ENCODE measurements around the gene GALNT16. TPM values are rescaled to one million over a fixed set of nuclear protein-coding genes. Genes with fewer than 3 reads are reported as not detected.
"Not testable (repeated sequence)": the region's sequence is repeated elsewhere in the genome, so short reads cannot be mapped to it uniquely, and the experiment has no call there.

GALNT16 gene
- total RNA-seq, 1 donor from 2014 or later, result 1.1 TPM

DNA sequence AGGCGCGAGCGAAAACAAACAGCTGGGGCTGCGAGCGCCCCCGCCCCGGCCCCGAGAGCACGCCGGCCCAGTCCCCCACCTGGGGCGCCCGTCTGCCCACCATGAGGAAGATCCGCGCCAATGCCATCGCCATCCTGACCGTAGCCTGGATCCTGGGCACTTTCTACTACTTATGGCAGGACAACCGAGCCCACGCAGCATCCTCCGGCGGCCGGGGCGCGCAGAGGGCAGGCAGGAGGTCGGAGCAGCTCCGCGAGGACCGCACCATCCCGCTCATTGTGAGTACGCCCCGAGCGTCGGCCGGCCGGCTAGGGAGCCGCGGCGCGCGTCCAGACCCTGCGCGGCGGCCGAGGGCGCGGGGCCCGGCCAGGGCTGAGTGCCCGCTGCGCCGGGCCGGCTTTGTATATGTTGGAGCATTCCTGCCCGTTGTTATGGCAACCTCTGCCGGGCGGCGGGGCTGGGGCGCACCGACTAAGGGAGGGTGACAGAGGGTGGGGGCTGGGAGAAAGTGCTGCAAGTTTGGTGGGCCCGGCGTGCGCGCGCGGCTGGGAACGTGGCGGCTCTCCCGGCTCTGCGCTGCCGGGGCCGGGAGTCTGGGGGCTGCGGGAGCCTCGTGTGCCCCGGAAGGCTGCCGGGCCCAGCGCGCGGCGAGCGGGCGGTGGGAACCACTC is 367 bp downstream of the GALNT16 start:
- DNase-seq (ENCODE audit: low read depth), result no peak

DNA sequence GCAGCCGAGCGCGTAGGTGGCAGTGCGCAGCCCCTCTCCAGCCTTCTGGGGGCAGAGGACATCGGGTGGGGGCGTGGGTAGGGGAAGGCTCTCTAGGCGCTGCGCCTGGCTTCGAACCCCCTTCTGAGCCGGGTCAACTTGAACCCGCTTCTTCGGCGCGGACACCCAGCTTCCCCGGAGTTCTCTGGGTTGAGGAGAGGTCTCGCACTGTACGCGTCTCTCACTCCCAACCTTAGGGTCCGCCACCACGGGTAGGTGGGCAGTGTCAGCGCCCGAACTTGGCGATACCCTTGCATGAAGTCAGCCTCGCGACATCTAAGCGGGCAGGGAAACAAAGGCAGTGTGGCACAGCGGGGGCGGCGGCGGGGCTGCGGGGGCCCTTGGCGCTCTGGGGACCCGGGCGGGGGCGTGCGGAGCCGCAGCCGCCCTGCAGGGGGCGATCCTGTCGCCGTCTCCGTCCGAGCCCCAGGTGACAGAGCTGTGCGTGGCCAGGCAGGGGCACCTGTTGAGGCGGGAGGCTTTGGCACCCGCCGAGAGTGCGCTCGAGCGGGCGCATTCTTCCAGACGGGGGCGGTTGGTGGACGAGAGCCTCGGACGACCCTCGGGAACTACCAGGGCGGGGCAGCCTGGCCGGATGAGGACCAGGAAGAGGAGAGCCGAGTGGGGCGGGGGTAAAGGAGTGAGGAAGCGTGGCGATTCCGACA is 1.1 kb downstream of the GALNT16 start:
- DNase-seq (ENCODE audit: low read depth), result no peak

DNA sequence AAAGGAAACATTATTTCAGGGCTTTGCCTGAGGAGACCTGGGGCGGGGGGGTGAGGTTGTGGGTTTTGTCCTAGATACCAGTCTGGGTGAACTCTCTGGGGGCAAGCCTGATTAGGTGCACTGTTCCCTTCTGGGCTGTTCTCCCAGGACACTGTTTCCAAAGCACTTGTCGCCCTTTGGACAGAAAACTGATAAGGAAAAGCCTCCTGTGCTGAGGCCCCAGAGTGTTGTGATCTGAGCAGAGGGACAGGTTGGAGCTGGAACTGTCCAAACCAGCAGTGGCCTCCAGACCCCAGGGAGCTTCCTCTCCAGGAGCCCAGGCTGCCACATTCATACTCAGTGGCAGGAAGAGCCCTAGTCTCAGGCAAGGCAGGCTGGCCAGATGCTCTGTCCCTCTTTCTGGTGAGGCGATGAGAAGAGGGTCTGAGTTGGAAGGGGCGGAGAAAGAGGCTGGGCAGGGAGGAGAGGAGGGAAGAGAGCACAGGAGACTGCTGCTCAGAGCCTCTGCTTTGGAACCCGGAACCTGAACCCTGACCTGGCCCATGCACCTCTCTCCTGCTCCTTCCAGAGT is 1.9 kb downstream of the GALNT16 start:
- DNase-seq (ENCODE audit: low read depth), result no peak

DNA sequence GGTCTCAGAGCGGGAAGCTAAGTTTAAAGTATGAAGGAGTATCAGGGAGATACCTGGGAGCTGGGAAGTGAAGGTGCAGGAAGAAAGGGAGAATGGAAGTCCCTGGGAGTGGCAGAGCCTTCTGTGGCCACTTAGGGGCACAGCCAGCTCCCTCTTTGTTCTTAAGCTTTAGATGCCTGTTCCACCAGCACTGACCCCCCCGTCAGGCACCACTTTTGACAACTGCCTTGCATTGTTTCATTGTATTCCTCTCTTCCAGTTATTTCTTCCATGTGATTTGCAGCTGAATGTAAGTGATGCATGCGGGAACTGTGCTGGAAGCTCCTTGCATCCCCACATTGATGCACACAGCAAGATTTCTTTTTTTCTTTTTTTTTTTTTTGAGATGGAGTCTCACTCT is 2.6 kb downstream of the GALNT16 start:
- DNase-seq (ENCODE audit: low read depth), result no peak

DNA sequence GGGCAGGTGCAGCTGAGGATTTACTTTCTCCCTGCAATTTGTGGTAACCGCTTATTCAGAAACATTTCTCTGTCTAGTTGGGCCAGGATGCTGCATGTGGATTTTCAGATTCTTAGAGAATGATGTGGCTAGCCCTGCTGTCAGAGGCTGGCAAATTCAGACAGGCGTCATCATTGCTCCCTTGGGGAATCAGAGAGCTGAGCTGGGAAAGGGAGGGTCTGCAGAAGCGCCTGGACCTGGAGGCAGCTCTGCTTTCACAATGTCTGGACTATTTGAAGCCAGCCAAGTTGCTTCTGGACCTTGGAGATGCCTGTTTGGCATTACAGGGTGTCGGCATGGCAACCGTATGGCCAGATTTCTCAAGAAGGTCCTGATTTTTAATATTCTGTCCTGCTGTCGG is 3.4 kb downstream of the GALNT16 start:
- no peak for DNase-seq (ENCODE audit: low read depth)

DNA sequence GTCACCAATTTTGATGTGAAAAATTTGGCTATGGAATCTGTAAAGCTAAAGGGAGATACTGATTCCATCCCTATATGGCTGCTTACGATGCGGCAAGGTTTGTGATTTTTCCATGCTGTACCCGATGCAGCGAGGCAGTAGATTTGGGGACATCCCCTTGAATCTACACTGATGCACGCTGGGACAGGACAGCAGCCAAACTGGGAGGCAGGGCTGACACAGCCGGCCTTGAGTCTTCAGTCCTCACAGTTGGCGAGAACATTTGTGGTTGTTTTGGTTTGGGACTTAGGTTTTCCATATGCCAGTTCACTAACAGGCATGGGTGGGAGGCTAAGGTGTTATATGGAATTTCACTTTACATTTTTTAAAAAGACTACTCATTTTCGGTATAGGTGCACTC is 3.8 kb downstream of the GALNT16 start:
- DNase-seq (ENCODE audit: low read depth), result no peak

DNA sequence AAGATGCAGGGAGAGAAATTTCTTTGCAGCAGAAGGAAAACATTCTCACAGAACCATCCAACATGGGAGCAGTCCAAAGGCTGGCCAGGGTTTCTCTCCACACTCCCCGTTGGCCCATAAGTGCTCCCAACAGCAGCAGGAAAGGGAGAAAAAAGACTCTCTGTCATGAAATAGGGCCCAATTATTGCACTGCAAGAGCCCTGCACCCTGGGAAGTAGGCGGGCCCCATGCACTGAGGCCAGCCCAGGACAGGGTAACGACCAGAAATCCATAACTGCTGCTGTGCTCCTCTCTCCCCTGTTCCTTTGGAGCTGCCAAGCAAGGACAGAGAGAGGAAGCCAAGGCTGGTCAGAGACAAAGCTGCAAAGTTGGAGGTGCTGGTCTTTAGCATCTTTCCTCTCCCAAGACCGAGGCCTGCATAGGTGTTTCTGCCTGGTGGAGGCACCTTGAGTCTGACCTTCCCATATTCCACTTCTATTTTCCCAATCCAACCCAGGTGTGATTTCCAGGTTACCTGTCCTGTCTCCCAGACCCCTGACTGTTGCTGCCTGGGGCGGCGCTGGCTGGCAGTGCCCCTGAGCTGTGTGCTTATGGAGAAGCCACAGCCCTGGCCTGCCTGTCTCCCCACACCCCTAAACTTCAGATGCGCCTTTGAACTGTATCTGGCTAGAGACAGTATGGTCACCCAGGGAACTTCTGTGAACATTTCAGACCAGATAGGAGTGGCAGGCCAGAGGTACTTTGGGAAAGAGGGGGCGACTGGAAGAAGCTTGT is 6.8 kb downstream of the GALNT16 start:
- no peak for DNase-seq (ENCODE audit: low read depth)

DNA sequence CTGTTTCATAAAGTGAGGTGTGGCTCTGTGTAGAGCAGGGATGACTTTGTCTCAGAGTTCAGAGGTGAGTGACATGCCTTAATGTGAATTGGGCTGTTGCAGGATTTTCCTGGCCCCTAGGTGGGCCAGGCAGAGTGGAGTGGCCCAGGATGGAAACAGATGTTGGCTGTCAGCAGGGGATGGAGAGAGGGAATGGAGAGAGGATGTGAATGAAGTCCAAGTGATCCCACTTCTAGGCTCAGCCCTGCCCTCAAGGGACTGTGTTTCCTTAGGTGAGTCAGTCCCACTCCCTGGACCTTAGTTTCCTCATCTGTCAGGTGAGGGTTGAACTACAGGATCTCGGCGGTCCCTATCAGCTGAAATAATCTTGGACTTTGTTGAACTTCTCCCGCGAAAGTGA is 7.5 kb downstream of the GALNT16 start:
- DNase-seq (ENCODE audit: low read depth), result no peak

DNA sequence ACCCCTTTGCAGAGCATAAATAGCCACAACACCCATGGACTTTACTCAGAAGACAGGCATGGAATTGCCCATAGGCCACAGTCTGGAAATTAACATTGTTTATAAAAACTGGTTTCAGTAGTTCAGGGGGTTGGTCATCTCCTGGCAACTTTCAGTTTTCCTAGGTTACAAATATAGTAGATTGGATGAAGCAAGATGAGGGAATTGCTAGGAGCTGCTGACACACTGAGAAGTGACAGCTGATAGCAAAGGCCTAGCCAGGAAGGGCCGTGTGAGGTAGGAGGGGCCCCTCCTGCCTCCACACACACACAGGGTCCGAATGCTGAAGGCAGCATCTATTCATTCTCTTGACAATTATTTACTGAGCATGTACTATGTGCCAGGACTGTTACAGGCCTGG is 8.3 kb downstream of the GALNT16 start:
- DNase-seq (ENCODE audit: low read depth), result no peak

DNA sequence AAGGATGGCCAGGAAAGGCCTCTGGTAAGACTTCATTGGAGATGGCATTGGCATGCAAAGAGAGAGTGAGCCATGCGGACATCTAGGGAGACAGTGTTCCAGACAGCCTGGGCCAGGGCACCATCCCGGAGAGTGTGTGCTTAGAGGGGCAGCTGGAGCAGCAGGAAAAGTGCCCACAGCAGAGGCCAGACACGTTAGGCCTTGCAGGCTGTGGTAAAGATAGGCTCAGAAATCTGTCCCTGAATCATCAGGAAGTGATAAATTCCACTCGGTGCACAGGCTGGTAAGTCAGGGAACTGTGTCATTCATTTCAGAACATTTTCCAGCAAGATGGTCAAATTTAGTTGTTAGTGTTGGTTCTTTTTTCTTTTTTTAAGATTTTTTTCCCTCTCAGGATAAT is 8.8 kb downstream of the GALNT16 start:
- DNase-seq (ENCODE audit: low read depth), result peak; percentile 43

DNA sequence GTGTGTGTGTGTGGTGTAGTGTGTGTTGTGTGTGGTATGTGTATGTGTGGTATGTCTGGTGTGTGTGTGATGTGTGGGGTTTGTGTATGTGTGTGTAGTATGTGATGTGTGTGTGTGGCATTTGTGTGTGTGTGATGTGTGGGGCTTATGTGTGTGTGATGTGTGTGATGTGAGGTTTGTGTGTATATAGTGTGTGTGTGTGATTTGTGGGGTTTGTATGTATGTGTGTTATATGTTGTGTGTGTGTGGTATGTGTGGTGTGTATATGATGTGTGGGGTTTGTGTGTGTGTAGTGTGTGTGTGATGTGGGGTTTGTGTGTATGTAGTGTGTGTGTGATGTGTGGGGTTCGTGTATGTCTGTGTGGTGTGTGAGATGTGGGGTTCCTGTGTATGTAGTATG is 9.4 kb downstream of the GALNT16 start:
- no peak for DNase-seq (ENCODE audit: low read depth)

DNA sequence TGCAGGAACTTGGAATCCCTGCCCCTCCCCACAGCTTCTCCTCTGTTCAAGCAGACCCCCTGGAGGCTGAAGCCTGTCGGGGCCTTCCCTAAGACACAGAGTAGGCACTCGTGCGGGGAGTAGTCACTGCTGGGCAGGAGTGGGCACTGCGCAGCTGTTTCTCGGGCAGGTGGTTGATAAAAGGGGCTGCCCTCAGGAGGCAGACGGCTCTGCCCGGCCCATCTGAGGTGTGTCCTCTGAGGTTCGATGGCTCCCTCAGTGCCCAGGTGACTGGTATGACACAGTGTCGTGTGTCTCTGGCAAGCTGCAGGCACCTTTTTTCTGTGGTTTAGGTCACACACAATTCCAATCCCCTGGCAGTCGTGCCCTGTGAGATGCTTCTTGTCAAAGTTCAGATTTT is 10.1 kb downstream of the GALNT16 start:
- no peak for DNase-seq (ENCODE audit: low read depth)

DNA sequence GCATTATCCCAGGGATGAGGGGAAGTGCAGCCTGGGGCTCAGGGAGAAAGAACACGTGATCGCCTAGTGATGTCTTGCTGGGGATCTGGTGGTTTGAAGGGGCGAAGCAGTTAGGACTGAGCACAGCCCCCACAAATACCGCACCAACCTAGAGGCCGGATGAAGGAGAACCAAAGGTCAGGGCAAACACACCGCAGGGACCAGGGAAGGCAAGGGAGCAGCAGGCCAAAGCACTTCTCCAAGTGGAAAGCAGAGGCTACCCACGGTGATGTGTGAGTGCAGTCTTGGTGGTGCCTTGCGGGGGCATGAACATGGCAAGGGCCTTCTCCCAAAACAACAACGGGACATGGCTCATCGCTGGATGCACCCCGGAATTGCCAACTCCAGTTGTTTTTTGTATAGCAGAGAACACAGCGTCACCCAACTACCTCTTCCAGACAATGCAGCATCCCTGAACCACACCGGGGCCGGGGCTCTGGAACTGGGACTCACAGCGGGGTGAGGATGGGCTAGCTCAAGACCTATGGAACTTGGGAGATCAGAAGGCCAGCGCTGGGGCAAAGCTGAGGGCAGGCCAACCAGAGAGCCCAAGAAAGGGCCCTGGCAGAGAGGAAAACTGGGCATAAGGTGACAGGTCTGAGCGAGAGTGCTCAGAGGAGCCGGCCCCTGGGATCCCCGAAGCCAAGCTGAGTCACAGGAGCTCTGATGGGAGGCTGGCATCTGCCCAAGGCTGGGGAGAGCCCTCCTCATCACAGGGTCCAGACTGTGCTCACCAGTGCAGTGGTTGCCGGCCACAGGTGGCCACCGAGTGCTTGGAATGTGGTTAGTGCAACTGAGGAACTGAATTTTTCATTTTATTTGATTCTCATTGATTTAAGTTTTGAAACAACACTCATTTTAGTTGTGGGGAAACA is 11.1 kb downstream of the GALNT16 start:
- DNase-seq (ENCODE audit: low read depth), result peak; percentile 19

DNA sequence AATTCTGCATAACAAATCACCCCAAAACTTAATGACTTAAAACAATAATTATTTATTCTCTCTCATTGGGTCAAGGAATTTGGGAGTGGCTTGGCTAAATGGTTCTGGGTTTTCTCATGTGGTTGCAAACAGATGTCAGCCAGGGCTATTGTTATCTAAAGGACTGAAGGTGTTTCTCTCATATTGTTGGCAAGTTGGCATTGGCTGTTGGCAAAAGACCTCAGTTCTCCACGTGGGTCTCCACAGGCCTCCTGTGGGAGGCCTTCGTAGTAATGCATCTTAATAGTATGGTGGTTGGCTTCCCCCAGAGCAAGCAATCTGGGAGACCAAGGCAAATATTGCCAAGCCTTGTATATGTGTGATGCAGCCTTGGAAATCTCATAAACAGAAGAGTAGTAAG is 14.4 kb downstream of the GALNT16 start:
- DNase-seq (ENCODE audit: low read depth), result no peak

DNA sequence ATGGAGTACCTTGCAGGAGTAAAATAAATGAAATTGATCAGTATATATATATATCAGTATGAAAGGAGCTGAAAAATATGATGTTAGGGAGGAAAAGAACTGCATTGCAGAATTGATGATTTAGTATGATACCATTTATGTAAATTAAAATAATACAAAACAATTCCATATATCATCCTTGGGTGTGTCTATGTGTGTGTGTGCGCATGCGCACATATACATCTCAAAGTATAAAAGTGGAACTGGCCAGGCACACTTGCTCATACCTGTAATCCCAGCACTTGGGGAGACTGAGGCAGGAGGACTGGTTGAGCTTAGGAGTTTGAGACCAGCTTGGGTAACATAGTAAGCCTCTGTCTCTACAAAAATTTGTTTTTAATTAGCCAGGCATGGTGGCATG is 15.4 kb downstream of the GALNT16 start:
- no peak for DNase-seq (ENCODE audit: low read depth)

DNA sequence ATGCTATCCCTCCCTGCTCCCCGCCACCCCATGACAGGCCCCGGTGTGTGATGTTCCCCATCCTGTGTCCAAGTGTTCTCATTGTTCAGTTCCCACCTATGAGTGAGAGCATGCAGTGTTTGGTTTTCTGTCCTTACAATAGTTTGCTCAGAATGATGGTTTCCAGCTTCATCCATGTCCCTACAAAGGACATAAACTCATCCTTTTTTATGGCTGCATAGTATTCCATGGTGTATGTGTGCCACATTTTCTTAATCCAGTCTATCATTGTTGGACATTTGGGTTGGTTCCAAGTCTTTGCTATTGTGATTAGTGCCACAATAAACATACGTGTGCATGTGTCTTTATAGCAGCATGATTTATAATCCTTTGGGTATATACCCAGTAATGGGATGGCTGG is 17.4 kb downstream of the GALNT16 start:
- not testable (repeated sequence) for DNase-seq (ENCODE audit: low read depth)

DNA sequence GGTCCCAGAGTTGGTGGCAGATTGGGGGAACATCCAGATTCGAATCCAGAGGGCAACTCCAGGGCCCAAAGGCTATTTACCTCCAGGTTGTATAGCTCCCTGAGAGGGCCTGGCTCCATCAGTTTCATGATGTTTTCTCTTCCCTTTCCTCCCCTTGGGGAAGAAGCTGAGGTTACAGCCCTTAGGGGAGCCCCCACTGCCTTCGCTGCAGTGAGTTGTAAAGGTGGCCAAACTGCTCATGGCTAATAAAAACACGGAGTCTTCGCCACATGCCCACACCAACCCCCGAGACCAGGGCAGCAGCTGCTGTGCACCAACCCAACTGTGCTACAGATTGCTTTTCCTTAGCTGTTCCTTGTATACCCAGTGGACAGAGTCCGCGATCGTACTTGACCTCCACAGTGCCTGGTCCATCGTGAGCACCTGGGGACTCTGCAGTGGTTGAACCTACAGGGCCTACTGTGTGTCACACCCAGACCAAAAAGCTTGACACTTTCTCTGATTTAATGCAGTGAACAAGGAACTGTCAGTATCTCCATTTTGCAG is 20.9 kb downstream of the GALNT16 start:
- DNase-seq (ENCODE audit: low read depth), result no peak

DNA sequence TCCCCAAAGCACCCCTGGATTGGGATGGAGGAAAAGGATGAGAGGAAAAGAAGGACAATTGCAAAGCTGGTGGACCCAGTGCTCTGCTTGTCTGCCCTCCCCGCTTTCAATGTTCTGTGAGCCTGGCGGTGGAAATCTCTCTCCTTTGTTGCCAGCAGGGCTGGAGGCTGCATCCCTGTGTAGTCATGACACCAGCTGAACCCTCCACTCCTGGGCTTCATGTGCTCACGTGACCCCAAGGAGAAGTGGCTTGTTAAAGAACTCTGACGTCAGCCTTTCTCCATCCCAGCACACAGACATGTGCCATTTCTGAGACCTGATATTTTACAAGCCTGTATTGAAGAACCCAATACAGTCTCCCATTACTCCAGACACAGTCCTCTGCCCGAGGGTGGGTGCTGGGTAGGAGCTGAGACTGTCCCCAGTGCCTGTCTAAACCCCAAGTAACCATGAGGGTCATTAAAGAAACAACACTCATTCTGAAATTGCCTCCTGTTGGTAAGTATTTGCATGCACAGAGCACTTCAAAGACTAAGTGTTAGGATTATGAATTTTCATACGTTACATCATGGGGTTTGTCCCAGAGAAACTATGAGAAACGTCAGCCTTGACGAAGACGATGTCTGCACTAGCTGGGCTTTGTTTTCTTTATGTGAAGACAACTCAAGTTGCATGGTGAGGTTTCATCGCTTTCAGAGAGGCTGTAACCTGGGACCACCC is 21.7 kb downstream of the GALNT16 start:
- no peak for DNase-seq (ENCODE audit: low read depth)

DNA sequence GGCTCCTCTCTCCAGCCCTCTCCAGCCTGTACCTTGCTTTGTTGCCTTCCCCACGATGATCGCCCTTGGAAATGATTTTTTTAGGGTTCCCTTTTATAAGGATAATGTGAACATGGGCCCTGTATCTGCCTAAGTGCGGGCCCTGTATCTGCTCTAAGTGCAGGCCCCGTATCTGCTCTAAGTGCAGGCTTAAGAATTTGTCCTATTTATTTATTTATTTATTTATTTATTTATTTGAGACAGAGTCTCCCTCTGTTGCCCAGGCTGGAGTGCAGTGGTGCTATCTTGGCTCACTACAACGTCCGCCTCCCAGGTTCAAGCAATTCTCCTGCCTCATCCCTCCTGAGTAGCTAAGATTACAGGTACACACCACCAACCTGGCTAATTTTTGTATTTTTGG is 22.5 kb downstream of the GALNT16 start:
- DNase-seq (ENCODE audit: low read depth), result no peak

DNA sequence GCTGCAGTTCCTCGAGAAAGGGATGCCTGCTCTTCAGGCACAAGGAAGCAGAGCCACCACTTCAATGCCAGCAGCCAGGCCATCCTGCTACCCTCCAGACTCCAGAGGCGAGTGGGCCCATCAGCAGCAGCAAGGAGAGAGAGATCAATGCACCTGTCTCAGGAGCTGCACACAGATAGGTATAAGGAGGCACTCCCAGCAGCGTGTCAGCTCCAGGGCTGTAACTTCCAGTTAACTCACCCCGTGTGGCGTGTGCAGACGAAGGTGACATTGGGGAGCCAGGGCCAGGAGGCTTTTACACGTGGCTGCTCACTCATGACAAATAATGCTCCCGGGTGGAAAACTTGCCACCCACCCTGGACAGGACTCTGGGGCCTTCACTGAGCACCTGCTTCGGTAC is 24.2 kb downstream of the GALNT16 start:
- DNase-seq (ENCODE audit: low read depth), result no peak
